WERI-Rb-1 (cell line): ENCODE measurements around the gene RRAGD.

Source experiments
- DNase-seq: peaks from one replicate; pipeline ENCODE4 v3.0.0-alpha.2; 2020
- H3K27ac ChIP-seq: fragments of 250-450 bp; sonication (Bioruptor Pico); 2 replicates; pipeline ENCODE4 v1.5.1; 2020; ENCODE audit warnings: mild to moderate bottlenecking, moderate library complexity
- H3K27me3 ChIP-seq: fragments of 250-450 bp; sonication (Bioruptor Pico); 2 replicates; pipeline ENCODE4 v1.5.1; 2021; ENCODE audit warnings: mild to moderate bottlenecking, low read depth, moderate library complexity; ENCODE audit not compliant: insufficient read depth, severe bottlenecking
- H3K36me3 ChIP-seq: fragments of 250-450 bp; sonication (Bioruptor Pico); 2 replicates; pipeline ENCODE4 v1.5.1; 2020; ENCODE audit warnings: mild to moderate bottlenecking, moderate library complexity
- H3K4me3 ChIP-seq: 2 replicates; pipeline ENCODE4 v1.5.1; 2011; ENCODE audit warnings: low read depth, mild to moderate bottlenecking, control low read depth, low read length
- H3K9me3 ChIP-seq: fragments of 250-450 bp; sonication (Bioruptor Pico); 2 replicates; pipeline ENCODE4 v1.5.1; 2021; ENCODE audit warnings: mild to moderate bottlenecking, moderate library complexity; ENCODE audit not compliant: severe bottlenecking
- CTCF ChIP-seq: IDR thresholded peaks from 2 replicates; pipeline ENCODE4 v1.5.1; 2011; ENCODE audit warnings: low read depth, mild to moderate bottlenecking, control low read depth, inconsistent platforms, low read length

The RRAGD gene

DNA sequence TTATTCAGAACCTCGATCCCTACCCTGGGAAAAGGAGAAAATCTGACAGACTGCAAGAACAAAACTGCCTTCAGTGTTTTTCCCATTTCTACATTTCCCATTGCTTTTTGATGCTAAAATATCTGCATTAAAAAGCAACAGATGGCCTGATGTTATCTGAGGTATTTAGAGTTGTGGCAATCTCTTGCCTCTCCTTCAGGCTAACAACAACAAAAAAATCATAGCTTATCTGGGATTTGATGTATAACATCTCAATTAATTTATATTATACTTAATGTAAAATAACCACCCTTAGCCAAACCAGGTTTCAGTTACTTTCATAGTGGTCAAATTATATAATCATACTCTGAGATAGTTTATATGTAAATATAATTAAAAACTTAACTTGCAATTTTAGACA lies 81.2 kb downstream of the RRAGD start:
- TF ChIP-seq CTCF = no peak
- DNase-seq = no peak
- peaks cover 13% of the 10 kb centered on the region for H3K36me3 ChIP-seq
- no peak overlapping the region for H3K4me3 ChIP-seq
- H3K27me3 ChIP-seq = no peaks in the 10 kb centered on the region
- no peak overlapping the region for H3K27ac ChIP-seq
- H3K9me3 ChIP-seq = no peaks in the 10 kb centered on the region

- Histone ChIP-seq H3K9me3 (no peaks in the 10 kb centered on the region), H3K4me3 (no peak overlapping the region), H3K27ac (no peak overlapping the region), H3K36me3 (peaks cover 2% of the 10 kb centered on the region), H3K27me3 (no peaks in the 10 kb centered on the region)
- no peak for DNase-seq
- TF ChIP-seq CTCF = no peak
These were observed 83.1 kb downstream of the RRAGD start for GRCh38 chr6:89328976-89329375.

DNA sequence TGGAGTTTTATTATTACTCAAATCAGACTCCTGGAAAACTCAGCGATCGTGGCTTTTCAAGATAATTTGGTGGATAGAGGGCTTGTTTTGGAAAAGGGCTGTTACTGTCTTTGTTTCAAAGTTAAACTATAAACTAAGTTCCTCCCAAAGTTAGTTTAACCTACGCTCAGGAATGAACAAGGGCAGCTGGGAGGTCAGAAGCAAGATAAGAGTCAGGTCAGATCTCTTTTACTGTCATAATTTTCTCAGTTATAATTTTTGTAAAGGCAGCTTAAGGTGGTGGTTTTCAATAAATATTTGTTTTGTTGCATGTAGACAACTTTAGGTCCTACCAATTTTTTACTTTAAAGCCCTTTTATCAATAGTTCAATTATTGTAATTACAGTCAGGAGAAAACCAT lies 87.8 kb downstream of the RRAGD start:
- Histone ChIP-seq H3K27me3 (no peaks in the 10 kb centered on the region), H3K9me3 (peaks cover 8% of the 10 kb centered on the region), H3K36me3 (no peaks in the 10 kb centered on the region; the same call in 1 of the 2 replicates), H3K27ac (no peak overlapping the region), H3K4me3 (no peak overlapping the region)
- DNase-seq = no peak
- no peak for TF ChIP-seq CTCF

DNA sequence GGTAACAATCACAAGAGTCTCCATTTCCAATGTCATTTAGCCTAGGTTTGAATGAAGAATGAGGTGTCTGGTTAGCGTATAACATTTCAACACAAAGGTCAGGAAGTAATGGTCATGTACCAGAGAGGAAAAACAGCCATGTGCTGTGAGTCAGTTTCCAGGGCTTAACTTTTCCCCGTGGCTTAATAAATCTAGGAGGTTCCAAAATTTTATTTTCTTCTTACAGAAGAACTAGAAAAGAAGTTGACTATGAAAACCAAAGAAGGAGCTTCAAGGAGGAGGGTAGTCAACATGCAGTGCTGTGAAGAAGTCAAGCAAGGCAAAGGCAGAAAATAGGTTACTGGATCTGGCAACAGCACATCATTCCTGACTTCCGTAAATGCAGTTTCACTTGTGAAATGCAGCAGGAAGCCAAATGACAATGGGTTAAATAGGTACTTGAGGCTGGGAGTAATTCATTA lies 88.5 kb downstream of the RRAGD start:
- no peak for TF ChIP-seq CTCF
- no peak for DNase-seq
- H3K4me3 ChIP-seq = no peak overlapping the region
- no peak overlapping the region for H3K27ac ChIP-seq
- no peaks in the 10 kb centered on the region for H3K27me3 ChIP-seq
- peaks cover 8% of the 10 kb centered on the region for H3K9me3 ChIP-seq
- H3K36me3 ChIP-seq = no peaks in the 10 kb centered on the region

- no peak overlapping the region for H3K4me3 ChIP-seq
- H3K27me3 ChIP-seq = no peaks in the 10 kb centered on the region
- H3K27ac ChIP-seq = no peak overlapping the region
- H3K9me3 ChIP-seq = peaks cover 8% of the 10 kb centered on the region
- DNase-seq = no peak
- H3K36me3 ChIP-seq = no peaks in the 10 kb centered on the region
- TF ChIP-seq CTCF = no peak
These were observed 90.7 kb downstream of the RRAGD start for GRCh38 chr6:89321131-89321970.
